ENCODE measurements around the gene LDHAL6B.
A peak's percentile ranks its signal among the peaks of the same experiment; 100 is the strongest.

Gene LDHAL6B

DNA sequence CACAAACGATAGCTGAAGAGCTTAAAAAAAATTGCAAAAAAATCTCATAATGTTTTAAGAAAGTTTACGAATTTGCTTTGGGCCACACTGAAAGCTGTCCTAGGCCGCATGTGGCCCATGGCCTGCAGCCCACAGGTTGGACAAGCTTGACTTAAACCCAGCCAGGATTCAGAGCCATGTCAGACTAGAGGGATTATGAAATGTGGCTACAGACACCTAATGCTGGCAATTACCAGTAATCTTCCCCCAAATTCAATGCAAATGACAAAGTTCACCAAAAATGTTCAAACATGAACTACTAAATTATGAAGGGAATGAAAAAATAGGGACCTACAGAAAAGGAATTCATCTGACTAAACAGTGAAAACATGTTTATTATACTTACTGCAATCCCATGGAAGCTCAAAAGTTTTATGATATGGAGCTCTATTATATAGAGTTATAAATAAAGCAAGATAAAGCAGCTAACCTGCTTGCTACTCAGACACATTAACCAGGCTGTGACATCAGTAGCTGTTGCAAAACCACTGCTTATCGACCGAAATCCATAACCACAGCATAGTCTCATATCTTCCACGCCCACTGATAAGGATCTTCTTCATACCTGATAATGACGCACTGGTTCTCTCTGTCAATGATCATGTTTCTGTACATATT, 49.2 kb downstream of the LDHAL6B start:
- peak in 1 of 2 donors; percentile 39 for DNase-seq

GRCh38 chr15:59256482-59256881, 49.8 kb downstream of the LDHAL6B start:
- no peak for DNase-seq

DNA sequence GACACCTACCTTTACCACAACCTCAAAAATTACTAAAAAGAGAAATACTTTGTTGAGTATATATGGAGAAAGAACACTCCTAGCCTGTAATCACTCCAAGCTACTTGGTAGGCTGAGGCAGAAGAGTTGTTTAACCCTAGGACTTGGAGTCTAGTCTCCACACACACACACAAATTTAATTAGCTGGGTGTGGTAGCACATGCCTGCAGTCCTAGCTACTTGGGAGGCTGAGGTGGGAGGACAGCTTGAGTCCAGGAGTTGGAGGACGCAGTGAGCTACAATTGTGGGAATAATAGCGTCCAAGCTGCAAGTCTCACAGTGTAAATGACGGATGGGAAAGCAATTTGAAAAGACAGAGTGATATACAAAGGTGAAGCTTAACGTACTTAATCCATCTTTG, 50.5 kb downstream of the LDHAL6B start:
- DNase-seq = no peak

Measured in CD4-positive, alpha-beta T cell treated with Interferon alpha-2 for 1 hour (primary cell).